HG03196 (cell line): ENCODE results near the gene SLC47A2.
"Not testable (repeated sequence)": the region's sequence is repeated elsewhere in the genome, so short reads cannot be mapped to it uniquely, and the experiment has no call there.

Experiments used
- ATAC-seq: cut with Tn5 transposase; IDR thresholded peaks from one replicate; pipeline ENCODE4 v1.9.1; 2021; ENCODE audit not compliant: unreplicated experiment

The SLC47A2 gene, protein sequence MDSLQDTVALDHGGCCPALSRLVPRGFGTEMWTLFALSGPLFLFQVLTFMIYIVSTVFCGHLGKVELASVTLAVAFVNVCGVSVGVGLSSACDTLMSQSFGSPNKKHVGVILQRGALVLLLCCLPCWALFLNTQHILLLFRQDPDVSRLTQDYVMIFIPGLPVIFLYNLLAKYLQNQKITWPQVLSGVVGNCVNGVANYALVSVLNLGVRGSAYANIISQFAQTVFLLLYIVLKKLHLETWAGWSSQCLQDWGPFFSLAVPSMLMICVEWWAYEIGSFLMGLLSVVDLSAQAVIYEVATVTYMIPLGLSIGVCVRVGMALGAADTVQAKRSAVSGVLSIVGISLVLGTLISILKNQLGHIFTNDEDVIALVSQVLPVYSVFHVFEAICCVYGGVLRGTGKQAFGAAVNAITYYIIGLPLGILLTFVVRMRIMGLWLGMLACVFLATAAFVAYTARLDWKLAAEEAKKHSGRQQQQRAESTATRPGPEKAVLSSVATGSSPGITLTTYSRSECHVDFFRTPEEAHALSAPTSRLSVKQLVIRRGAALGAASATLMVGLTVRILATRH

DNA sequence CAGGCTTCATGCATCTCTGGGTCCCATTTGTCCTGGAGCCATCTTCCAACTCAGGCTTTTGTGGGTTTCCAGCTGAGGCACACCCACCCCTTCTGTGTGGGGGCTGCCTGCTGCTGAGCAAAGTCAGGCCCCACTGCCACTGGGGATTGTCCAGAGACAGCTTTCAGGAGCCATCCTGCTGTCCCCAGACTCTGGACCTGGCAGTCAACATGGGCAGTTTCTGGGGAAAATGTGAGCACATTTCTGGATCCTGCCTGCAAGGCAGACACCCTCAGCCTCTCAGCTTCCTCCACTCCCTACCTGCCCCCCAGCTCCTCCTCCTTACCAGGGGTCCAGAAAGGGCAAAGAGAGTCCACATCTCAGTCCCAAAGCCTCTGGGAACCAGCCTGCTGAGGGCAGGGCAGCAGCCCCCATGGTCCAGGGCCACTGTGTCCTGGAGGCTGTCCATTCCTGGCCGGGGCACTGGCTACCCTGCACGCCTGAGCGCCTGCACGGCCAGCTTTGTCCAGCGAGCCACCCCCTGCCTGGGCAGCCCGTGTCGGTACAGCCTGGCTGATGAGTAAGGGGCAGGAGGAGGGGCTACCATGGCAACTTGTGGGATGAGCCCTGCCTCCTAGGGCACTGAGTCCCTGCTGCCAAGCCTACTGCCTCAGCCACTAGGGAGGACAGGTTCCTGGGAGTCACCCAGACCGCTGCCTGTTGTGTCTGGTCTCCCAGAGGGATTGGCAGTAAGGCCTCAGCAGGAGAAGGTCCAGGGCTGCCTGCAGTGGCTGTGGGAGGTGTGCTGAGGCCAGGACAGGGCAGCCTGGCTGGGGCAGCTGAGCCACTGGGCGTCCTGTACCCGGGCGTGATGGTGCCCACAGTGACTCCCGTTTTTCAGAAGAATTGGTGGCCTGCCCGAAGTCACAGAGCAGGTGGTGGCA, at the start of gene SLC47A2:
TSS of gene SLC47A2 (minus strand) at position 477 of the 923 bp plus-strand sequence. CDS start at position 448, 29 bp downstream.
- ATAC-seq: no peak

DNA sequence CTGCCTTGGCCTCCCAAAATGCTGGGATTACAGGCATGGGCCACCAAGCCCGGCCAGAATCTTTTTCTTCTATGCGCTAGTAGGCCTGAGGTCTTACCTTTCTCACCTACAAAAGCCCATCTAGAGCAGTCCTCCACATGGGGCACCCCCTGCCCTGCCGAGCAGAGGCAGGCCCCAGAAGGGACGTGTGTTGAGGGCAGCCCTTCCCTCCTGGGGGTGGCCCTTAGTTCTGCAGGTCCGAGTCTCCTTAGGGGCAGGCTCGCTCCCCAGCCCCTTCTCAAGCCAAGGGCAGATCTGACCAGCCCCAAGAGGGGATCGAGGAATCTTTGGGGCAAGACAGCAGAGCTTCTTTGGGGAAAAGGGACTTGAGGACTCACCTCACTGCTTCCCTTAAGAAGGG, 49.6 kb upstream of the SLC47A2 start:
- no peak for ATAC-seq

DNA sequence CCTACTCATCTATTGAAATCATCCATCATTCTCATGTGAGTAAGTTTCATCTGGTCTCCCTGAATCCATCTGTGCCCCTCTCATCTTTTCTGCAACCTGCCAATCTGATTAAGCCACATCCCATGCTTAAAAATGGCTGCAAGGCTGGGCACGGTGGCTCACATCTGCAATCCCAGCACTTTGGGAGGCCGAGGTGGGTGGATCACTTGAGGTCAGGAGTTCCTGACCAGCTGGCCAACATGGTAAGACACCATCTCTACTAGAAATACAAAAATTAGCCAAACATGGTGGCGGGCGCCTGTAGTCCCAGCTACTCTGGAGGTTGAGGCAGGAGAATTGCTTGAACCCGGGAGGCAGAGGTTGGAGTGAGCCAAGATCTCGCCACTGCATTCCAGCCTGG, 47.6 kb upstream of the SLC47A2 start:
- not testable (repeated sequence) for ATAC-seq

DNA sequence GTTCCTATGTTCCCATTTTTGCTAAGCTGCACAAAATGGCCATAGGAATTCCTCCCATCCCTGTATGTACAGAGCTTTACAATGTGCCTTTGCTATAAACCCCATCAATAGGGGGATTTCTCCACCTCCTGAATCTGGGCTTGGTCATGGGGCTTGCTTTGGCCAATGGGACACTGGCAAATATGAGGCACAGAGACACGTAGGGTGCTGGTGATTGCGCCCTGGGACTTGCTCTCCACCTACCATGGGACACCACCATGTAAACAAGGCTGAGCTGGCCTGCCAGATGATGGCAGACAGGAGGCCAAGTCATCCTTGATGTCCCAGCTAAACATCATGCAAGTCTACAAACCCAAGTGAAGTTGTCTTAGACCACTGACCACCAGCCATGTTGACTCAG, 47.0 kb upstream of the SLC47A2 start:
- ATAC-seq: no peak

DNA sequence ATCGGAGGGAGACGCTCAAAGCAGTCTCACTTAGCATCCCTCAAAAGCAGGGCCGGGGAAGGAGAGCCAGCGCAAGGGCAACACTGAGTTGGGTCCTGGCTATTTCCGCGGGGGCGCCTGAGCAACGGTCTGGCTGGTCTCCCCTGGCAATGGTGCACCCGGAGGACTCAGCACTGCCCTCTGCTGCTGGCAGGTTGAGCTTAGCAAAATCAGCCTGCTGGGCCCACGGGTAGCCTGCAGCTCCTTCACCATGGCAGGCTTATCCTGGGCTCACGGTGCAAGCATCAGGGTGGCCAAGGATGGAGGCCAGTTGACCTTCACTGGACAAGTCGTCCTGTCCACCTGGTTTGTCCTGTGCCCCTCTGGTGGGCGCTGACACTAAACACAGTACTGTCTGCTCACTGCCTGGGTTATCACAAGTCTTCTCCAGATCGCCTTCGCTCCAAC, 46.2 kb upstream of the SLC47A2 start:
- no peak for ATAC-seq

DNA sequence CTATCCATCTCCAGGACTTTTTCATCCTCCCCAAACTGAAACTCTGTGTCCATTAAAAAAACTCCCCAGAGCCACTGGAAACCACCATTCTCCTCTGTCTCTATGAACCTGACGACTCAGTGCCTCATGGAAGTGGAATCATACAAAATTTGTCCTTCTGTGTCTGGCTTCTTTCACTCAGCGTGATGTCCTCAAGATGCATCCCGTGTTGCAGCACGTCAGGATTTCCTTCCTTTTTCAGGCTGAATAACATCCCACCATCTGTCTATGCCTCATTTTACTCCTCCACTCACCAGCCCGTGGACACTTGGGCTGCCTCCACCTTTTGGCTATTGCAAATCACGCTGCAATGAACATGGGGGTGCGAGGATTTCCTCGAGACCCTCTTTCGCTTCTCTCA, 44.4 kb upstream of the SLC47A2 start:
- ATAC-seq: no peak

DNA sequence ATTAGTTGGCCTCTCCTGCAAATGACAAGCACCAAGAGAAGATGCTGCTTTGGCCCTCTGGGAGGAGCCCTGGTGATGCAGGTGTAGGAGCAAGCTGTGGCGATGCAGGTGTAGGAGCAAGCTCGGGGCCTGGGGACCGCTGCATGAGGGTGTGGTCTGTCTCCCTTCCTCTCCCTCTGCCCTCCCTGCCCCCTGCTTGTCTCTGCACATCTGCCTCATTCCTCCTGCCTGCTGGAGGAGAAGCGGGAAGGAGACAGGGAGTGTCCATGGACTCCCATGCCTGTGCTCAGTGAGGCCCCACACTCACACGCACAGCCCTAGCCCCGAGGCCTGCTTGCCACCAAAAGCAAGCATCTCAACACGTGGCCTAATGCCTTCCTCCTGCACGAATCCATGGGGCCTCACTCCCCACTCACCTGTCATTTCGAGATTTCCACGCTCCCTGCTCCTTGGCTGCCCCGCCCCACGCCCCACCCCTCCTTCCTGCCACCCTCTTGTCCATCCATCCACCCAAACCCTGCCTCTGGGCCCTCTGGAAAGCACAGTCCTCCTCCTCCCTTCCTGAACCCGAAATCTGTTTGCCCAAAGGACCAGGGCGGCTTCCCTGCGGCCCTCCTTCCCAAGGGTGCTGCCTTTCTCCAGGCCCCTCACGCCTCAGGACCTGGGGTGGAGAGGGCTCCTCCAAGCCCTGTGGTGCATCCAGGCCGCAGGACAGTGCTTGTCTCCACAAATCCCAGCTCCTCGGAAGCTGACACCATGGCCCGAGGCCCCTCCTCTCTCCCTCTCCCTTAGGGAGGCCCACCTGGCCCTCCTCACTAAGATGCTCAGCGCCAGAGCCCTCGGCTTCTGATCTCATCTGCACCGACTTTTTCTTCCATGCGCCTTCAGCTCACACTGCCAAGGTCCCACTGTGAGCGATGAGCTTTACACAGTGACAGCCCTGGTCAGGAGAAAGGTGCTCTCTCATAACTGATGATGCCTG, 43.5 kb upstream of the SLC47A2 start:
- ATAC-seq: no peak

DNA sequence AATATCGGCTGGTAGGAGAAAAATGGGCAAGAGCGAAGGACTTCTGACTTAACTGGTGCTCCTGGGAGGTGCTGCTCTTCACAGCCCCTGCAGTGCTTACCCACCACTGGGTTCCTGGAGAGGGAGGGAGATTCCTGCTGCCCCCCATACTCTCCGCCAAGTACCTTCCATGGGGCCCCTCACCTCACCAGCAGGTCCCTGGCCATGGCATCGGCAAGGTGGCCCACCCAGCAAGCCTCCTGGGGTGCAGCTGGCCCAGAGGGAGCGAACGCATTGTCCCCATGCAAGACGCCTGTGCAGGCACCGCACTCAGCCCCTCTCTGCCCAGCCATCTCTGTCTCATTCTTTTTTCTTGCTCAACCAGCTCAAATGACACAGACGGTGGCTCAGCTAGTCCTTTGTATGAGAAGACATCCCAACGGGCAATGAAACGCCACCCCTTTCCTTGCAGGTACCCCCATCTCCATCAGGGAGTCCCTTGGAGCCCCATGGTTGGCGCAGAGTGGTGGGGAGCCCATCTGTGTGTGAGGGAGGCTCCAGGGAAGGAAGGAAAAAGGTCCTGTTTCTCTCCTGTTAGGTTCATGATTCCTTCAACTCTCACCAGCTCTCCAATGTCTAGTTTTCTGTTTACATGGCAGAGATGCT, 41.3 kb upstream of the SLC47A2 start:
- ATAC-seq: no peak

DNA sequence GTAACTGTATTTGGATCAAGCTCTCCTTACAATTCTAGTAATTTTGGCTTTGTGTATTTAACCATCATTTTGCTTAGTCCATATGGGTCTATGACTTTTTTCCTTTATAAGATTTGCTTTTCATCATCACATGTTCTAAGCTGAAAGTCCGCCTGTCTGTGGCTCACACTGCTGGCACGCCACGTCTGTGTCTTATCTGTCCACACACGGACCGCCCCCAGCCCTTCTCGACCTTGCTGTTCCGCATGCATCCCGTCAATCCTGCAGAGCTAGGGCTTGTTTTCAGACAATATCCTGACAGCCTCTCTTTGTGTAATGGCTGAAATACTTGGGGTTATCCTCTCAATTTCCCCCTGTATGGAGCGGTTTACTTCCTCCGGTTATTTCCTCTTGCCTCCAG, 40.2 kb upstream of the SLC47A2 start:
- no peak for ATAC-seq

DNA sequence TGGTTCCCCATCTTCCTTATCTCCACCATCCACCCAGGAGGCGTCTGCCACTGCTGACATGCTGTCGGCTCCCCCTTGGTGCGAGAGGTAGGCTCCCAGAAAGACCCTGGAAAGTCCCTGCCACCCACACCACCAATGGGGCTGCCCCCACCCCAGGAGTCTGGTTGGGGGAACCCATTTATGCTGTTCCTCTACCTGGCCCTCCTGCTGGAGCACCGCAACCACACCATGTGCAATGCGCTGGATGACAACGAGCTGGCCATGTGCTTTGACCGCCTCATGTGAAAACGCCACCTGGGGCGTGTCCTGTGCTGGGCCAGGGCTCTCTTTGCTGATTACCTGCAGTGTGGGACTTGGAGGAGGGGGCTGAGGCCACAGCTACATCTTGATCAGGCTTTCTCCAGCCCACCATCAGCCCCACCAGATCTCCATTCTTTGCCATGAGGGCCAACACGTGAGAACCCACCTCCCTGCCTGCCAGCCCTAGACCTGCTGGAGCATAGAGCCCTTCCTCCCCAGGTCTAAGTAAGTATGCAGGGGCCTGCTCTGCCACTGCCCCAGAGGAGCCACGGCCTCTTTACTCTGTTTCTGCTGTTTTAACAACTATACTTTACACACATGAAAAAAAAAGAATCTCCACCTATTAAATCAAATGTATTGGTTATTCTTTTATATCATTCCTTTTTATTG, 39.6 kb upstream of the SLC47A2 start:
- no peak for ATAC-seq

DNA sequence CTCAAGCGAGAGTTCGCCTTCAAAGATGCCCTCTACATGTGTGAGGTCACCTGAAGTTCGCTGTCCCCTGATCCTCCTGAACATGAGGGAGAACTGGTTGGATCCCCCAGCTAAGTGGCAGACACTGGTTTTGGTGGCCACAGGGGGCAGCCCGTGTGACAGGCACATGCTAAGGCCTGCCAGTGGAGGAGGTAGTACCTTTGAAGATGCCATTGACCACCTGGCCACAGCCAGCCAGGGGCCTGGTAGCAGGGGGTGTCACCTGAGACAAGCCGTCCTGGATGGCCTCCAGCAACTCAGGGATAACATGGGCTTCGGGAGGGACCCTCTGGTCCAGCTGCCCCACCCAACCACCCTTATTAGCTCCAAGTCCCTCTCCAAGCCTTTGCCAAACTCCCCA, 39.0 kb upstream of the SLC47A2 start:
- no peak for ATAC-seq

DNA sequence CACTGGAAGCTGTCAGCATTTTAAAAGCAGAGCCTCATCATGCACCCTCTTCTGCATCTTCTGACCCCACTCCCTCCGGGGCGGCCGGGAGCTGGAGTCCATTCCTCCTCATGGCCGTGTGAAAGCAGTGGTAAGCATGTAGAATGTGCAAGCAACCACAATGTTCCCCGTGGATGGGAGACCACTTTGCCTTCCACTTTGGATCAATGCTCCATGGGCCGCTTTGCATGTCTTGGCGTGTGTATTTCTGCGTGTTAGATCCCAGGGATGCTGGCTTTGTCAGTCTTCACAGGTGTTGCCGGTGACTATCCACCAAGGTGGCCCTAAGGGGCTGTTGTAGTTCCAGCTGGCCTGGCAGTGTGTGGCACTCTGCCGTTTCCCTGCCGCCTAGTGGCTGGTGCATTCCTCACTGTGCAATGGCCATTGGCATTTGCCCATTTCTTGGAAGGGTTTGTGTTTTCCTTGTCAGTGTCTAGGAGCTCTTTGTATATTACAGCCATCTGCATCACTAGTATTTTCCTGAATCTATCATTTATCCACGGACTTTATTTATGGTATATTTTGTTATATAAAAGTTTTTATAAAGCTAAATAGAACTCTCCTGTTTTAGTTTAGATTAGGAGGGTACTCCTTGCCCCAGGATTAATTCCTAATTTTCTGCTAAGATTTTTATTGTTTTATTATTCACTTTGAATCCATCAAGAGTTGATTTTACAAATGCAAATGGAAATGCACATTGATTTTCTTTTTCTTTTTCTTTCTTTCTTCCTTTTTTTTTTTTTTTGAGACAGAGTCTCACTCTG, 37.5 kb upstream of the SLC47A2 start:
- no peak for ATAC-seq

DNA sequence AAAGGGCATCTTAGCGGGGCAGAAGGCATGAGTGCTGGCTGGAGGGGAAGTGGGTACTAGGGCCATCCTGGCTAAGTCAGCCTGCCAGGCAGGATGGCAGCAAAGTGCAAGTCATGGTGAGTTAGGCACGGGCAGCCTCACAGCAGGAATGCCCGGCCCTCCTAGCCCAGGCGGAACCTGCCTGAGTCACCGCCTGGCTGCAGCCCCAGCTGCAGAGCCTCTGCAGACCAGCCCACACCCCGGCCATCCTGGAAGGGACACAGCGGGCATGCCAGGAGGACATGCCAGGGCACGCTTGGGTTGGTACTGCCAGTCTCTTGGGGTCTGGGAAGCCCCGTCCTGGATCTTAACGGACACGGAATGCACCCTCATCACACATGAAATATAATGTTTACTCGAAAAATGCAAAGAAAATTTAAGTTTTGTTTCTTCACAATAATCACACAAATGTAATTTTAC, 36.7 kb upstream of the SLC47A2 start:
- no peak for ATAC-seq

DNA sequence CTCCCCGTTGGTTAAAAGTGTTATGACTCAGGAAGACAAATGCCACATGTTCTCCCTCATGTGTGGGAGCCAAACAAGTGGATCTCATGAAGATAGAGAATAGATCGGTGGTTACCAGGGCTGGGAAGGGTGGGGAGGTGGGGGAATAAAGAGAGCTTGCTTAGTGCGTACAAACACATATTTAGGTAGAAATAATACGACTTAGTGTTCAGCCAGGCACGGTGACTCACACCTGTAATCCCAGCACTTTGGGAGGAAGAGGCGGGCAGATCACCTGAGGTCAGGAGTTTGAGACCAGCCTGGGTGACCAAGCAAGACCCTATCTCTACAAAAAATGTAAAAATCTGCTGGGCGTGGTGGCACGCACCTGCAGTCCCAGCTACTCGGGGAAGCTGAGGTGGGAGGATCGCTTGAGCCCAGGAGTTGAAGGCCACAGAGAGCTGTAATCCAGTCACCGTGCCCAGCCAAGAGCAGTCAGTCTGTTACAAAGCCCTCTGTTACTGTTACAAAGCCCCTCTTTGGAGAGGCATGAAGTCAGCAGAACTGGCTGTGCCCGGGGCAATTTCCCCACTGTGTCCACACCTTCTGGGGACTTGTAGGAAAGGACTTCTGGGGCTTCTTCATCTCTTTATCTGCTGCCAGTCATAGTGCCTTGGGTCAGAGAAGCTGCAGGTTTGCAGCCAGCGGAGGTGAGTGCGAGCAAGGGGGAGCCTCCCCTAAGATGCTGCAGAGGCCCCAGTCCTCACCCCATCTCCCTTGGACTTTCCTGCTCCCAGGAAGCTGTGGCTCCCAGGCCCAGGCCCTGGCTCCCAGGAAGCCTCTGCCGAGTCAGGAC, 36.0 kb upstream of the SLC47A2 start:
- ATAC-seq: no peak

DNA sequence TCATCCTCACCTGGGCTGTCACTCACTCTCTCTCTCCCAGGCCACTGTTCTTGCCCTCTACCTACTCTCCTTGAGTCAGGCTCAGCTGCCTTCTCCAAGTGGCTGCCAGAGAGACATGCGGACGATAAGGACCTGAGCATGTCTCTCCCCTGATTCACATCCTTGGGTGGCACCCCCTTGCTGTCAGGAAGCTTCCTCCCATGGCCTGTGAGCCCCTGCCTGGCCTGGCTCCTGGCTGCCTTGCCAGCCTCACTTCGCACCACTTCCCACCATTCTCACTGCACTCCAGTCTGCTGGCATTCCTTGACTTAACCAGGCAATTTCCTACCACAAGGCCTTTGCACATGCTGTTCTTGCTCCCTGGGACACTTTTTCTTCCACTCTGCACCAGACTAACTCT, 34.5 kb upstream of the SLC47A2 start:
- no peak for ATAC-seq

DNA sequence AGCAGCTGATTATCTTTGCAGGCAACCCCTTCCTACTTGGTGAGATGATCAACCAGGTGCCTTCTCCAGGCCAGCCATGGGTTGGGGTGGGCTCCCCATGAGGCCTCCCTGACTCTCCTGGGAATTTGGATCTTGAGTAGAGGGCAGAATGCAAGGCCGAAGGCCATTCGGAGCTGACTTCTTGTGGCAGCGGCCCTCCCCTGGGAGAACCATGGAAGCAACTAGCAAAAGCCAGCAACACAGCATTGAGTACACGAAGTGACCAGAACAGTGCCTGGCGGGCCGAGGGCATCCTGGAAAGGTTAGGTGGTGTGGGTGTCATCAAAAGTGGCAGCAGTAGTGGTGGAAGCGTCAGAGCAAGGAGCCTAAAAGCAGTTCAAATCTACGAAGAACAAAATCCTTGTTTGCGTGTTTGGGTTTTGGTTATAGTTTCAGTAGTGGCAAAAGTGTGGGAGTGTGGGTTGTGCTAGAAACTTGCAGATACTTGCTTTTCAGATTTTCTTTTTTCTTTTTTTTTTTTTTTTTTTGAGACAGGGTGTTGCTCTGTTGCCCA, 33.7 kb upstream of the SLC47A2 start:
- no peak for ATAC-seq

DNA sequence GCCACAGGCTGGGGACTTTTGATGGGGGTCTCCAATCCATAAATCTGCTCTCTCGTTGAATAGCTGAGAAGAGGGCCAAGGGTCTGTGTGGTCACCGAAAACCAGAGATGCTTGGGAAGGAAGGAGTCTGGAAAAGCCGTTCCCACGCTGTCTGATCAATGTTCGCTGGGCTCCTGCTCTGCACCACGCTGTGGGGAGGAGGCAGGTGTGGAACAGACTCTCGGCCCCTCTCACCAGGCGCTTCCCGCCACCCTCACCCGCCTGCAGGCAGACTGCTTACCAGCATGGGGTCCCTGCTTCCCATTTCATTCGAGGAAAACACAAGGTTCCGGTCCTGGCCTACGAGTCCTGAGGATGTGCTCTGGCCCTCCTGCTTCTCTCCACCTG, 32.4 kb upstream of the SLC47A2 start:
- no peak for ATAC-seq
